ENCODE data around the gene CDC40.

The CDC40 gene

DNA sequence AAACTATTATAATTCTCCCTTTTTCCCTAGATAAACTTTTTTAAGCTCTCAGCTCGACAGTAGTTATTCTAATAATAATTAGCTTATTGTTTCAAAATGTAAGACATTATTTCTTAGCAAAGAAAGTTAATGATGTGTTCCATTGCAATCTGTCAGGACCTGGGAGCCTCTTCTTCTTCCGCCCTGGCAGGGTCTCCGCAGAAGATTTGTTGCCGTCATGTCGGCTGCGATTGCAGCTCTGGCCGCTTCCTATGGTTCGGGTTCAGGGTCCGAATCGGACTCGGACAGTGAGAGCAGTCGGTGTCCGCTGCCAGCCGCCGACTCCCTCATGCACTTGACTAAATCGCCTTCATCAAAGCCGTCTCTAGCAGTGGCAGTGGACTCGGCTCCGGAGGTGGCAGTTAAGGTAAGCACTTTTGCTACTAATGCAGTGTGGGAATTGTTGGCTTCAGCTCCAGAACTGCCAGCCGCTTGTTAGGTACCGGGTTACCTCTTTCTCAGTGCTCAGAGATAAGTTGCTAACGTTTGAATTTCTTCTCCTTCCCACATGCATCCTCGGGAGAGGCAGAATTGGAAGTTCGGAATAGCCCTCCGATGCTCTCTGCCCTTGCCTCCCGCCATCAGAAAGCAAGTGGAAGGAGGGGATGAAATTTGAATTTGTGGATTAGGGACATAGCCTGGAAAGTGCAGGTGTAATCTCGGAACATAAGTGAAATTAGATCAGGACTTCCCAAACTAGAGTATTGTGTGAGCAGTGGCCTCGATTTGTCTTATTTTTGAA lies at the start of gene CDC40:
Gene CDC40 (plus strand): TSS at position 200 of the 781 bp plus-strand sequence. CDS start 18 bp downstream, at position 218.
- peak; percentile 21 for DNase-seq

DNA sequence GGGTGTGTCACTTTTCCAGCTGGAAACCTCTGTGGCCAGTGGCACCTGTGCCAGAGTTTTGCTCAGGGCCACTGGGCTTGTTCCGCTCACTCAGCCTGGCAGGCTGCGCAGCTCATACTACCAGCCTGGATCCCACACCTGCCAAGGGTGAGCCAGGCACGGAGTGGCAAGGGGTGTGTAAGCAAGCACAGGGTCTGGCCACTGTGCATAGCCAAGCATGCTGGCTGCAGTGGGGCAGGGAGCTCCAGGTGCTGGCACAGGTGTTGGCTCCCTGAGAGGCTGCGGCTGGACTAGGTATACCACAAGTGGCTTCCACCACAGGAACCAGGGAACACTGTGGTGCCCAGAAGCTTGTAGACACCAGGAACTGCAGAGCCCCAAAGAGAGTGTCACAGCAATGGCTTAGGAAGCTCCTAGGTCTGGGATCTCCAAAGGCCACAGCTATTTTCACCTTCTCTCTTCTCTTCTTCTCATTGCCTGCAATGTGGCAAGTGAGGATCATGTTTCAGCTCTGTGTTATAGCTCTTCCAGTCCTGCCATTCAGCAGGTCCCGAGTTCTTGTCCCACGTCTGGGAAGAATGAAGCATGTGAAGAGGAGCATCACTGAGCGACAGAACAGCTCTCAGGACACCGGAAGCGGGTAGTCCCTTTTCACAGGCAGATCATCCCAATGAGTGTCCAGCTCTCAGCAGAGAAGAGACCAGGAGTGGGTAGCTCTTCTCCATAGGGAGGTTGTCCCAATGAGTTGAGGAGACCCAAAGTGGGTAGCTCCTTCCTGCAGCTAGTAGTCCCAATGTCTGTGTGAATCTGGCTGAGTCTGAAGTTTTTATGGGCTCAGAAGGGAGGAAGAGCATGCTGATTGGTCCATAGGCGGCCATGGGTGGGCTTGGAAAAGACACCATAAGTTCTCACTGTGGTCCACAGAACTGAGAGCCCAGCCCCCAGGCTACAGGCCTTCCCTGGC lies 42.0 kb upstream of the CDC40 start:
- DNase-seq, result no peak

DNA sequence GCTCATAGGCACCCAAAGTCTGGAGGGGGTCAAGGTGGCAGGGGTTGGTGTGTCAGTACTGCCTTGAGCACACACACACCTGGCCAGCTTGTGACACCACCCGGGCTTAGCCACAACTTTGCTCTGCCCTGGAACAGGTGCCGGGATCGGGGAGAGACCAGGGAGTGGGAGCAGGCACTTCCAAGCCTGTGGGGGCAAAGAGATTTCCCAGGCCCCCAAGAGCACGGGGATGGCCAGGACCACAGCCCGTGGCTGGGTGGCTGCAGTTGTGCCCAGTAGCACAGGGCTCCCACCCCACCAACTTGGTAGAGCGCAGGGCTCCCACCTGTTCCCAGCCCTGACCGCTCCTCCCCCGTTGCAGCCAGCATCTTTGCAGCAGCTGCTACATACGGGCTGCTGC lies 41.2 kb upstream of the CDC40 start:
- DNase-seq, result no peak

DNA sequence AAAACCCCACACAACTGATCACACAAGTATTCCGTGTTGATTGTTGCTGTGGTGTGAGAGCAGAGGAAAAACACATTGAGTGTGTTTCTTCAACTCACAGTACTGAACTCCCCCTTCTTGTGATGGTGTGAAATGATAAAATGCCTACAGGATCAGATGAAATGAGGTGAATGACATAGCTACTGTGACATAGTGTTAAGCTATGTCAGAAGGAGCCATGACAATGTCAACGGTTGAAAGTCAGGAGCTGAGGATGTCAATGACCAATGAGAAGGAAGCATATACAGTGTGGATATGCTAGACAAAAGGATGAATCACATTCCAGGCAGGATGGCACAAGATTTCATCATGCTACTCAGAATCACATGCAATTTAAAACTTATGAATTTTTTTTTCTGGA lies 39.6 kb upstream of the CDC40 start:
- no peak for DNase-seq

DNA sequence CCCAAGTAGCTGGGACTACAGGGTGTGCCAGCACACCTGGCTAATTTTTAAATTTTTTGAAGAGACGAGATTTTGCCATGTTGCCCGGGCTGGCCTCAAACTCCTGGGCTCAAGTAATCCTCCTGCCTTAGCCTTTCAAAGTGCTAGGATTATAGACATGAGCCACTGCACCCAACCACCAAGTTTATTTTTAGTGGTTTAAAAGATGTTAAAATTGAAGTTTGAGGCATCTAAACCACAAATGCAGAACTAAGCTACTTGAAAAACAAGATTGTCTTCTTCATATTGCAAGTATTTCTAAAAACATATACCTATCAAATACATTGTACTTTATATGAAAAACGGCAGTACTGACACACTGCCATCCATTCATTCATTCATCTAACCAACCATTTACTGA lies 32.4 kb upstream of the CDC40 start:
- DNase-seq, result no peak

DNA sequence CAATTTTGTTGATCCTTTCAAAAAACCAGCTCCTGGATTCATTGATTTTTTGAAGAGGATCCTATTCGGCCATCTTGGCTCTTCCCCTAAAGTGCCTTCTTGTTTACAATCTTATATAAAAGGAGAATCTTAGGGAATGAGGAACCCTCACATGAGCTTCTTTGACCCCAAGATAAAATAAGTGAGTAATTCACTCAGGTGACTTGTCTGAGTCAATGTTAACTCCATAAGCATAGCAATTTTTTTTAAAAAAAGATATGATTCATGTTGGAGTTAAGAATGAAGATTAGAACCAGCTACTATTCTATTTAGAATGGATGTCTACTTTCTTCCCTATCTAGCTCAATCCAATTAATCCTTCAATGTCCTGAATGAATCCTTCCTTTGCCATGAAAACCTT lies 21.7 kb upstream of the CDC40 start:
- DNase-seq, result no peak

DNA sequence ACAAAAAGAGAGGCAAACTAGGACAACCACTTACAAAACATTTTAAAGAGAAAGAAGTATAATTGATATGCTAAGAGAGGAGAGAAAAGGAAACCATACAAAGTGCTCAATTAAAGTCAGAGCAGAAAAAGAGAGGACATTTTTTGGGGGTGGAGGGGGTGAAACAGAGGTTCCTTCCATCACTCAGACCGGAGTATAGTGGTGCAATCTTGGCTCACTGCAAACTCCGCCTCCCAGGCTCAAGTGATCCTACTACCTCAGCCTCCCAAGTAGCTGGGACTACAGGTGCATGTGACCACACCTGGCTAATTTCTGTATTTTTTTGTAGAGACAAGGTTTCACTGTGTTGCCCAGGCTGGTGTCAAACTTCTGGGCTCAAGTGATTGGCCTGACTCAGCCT lies 10.1 kb upstream of the CDC40 start:
- DNase-seq, result no peak

DNA sequence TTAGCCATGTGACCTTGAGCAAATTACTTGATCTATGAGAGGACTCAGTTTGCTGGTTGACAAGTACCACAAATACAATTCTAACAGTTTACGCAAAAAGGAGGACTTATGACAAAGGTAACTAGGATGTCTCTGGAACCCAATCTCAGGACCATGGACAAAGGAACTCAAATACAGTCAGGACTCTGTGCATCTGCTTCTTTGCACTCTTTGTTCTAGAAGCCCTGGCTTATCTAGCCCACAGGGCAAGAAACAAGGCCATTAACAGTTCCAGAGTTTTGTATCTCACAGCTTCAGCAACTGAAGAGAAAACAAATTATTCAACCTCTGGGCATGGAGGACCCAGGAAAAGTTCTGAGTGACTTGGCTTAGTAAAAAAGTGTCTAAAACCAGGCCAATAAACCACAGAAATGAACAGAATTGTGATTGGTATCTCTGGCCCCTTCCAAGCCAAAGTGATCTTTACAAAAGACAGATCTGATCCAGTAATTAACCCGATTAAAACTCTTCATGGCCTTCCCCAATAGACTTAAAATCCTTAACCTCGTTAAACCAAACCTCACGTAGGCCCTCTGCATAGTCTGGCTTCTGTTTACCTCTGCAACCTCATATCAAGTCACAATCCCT lies 6.6 kb upstream of the CDC40 start:
- DNase-seq, result no peak

DNA sequence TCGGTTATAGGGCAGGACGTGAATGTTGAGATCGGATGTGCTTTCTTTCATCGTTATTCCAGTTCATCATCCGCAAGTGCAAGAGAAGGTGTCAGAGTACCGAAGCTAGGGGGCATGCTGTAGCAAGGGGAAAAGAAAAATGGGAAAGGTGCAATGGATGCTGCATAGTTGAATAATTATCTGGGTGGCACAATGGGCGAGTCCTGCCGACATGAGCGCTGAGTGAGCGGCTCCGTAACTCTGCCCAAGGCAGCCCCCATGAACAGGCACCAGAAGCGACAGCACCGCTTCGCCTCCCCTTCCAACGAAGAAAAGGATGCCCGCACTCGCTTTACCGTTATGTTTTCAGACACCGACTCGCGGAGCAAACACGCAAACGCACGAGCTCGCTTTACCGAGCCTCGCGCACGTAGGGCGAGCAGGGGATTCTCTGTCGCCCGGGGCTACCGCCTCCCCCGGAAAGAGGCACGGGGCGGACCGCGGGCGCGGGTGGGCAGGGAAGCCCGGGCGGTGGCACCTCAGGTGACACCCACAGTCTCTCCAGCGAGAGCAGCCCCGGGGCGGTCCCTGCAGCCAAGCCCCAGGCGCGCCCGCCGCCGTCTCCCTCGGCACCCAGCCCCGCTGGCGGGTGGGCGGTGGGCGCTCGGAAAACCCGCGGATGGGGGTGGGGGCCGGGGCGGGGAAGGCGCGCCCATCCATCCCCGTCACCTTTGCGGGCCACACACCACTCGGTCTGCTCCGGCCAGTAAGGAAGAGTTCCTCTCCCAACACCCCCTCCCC lies 1.4 kb upstream of the CDC40 start:
- DNase-seq, result peak; percentile 20

DNA sequence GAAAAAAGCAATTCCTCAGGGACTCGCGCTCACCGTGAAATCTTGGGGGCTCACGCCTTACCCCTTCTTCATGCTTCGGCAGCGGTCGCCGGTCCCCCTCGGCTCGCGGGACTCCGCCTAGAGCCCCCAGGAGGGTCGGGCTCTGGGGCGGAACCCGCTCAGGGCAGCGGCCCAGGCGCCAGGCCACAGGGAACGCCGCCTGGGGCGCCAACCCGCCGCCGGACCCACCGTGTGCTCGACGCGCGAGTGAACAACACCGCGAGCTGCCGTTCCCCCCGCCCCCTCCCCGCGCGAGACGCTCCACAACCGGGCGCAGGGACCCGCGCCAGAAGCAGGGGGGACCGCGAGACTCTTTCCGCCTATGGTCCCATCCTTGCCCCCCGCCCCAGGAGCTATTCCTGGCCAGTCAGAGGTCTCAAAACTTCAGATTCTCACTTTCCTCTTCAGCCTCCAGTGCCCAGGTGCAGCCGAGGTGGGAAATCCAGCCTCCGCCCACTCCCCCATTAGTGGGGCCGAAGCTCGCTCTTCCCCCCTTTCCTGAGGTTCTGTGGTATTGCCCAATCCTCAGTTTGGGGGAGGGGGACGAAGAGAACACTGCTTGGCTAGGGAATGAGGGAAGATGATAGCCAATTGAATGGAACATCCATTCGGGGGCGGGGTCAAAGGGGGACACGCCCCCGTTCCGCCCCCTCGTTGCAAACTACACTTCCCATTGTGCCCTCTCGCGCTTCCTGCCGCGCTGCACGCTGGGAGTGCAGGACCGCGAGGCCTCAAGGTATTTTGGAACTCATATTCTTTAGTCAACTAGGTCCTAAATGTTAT lies 610 bp upstream of the CDC40 start, which contains the start of gene WASF1:
Gene WASF1 (minus strand): TSS at position 265 of the 822 bp plus-strand sequence. CDS start 52,069 bp downstream, outside the sequence.
- peak; percentile 49 for DNase-seq

DNA sequence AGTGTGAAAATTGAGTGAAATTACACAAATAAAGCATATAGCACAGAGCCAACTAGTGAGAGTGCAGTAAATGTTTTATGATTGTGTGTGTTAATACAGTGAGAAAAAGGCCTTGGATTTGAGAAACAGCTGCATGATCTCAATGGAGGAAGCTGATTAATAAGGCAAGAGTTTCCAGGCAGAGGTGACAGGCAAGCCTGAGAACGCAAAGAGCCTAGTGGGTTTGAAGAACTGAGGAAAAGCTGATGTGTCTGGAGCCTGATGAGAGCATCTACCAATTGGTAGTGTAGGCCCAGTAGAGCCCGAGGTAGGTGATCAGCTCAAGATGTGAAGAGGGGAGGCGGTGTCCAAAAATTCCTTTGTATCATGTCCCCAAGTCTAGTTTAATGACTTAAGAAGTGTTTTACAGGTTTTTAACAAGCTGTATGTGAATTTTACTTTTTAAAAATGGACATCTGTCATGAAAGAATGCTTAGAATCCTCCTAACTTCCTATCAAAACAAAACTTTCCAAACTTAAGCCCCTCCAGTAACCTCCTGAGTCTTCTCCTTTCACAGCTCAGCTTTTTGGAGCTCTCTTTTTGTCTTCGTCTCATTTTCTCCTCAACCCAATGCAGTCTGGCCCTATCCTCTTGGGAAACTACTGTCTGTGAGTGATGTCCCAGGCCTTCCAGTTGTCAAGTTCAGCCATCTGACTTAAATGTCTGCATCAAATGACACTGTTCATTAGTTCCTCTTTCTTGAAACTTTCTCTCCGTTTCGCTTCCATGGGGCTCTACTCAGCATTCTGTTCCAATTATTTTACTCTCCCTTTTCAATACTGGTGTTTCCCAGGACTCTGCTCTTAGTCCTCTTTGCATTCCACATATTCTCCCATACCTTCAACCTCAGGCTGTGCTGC lies 1.2 kb downstream of the CDC40 start:
- DNase-seq, result no peak

DNA sequence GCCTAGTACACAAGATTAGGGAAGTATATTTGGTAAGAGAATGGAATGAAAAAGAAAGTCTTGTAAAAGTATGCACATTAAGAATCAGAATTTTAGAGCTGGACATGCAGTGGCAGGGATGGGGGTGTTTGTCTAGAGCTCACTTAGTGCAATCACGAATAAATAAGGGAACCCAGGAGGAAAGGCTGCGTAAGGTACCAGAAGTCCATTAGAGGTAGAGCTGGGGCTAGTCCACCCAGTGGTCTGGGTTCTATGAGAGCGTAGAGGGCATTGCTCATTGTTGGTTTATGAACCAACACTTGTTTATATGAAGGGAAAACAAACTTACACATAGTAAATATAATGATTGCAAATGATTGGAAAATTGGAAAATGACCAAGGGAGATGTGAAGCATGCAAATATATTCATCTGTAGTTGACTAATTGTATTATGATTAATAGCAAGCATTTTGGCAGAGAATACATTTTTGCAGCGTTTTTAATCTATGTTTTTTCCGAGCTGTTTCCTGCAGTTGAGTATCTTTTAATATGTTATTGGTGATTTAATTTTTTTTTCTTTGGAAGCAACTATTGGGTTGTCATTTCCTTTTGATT lies 3.2 kb downstream of the CDC40 start:
- no peak for DNase-seq

DNA sequence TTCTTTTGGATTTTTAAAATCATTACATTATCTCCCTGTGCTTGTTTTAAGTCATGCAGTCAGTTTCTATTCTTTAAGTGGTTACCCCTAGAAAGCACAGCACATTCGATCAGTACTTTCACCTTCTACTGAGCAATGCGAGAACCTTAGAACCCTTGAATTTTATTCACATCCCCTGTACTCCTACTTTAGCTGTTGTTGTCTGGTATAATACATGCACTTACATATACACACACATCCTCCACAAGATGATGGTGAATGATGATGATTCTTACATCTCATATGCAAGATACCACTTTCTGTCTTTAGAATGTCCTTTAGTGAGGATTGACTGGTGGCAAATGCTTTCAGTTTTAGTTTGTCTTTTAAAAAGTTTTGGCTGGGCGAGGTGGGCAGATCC lies 5.7 kb downstream of the CDC40 start:
- DNase-seq, result no peak

DNA sequence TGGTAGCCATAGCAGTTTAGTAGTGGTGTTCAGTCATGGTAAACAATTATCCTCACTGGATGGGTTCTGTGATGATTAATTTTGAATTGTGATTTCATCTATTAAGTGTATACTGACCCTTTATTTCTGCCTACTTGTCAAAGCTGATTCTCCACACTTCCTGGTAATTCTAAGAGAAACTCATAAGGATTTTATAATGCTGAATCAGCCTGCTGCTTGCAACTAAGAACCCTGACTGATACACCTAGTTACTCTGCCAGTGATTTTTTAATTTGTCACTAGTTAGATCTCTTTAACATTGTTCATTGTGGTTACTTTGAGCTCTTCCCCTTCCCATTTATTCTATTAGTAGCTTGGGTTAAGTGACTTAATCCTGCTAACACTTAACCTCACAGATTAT lies 8.6 kb downstream of the CDC40 start:
- no peak for DNase-seq

DNA sequence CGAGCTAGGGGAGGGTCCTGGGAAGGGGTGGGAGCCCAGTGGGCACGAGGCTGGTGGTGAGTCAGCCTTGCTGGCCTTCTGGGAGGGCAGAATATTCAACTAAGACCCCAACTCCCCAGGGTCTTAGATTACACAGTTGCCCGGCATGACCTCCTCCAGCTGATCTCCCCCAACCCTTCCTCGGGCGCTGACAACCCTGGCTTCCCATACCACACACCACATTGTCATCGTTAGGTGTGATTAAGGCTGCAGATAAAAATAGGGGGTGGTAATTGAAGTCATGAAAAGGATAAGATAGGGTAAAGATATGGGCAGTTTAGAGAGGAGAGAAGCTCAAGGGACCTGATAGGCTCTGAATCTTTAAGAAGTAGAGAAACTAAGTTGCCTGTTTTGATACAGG lies 10.5 kb downstream of the CDC40 start:
- DNase-seq, result no peak

DNA sequence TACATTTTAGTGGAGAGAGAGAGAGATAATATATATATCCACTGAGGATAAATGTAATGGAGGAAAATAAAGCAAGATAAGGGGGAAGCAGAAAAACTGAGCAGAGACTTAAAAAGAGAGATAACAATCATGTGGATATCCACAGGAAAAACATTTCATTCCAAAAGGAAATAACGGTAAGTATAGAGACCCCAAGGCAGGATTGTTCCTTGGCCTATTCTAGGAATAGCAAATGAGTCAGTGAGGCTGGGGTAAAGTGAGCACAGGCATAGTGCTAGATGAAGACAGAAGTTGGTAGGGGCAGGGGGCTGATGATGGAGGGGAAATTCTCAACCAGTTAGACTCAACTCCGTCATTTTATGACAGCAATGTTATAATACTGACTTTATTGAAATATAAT lies 11.2 kb downstream of the CDC40 start:
- DNase-seq, result no peak

DNA sequence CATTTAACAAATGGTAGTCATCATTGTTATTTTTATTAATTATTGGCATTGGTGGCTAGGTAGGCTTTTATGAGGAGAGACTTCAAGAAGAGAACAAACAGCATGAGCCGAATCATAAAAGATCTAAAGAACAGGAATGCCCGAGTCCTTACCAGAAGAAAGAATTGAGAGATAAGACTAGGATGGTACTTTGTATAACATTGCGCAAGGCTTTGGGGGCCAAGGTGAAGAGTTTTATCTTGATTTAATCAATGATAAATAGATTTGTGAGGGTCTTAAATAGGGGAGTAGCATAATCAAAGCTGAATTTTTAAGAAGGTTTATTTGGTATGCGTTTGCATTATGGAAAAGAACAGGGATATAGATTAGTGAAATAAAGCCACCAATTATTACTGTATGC lies 15.4 kb downstream of the CDC40 start:
- DNase-seq, result no peak

DNA sequence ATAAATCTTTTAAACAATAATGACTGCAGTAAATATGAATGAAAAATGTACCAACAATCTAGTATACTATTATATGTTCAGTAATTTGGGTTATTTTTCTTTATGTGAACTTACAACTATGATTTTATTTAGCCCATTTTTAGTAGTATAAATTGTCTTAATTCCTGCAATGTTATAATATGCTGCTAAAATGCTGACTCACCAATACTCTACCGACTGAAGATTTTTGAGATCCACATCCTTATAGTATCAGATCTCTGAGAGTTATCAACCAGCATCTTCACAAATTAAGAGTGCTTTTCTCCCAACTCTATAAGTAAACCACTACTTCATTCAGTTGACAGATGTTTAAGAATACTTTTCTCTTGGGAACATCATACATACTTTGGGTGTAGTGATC lies 16.6 kb downstream of the CDC40 start:
- DNase-seq, result no peak

DNA sequence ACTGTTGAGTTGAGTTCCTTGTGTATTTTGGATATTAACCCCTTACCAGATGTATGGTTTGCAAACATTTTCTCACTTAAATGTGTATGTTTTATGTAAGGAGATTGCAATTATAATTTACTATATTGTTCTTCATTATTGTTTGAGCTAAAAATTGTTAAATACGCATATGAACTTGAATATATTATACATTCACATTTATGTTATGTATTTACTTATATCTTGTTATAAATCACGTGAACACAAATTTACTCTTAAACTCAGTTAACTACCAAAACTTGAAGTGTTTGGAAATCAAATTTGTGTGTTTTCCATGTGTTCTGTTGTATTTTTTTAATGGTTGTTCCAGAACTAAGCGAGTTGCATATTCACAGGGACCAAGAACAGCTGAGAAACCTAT lies 18.3 kb downstream of the CDC40 start:
- no peak for DNase-seq
